ENCODE results near the gene CFAP251.
"Not testable (repeated sequence)": the region's sequence is repeated elsewhere in the genome, so short reads cannot be mapped to it uniquely, and the experiment has no call there.

The CFAP251 gene

DNA sequence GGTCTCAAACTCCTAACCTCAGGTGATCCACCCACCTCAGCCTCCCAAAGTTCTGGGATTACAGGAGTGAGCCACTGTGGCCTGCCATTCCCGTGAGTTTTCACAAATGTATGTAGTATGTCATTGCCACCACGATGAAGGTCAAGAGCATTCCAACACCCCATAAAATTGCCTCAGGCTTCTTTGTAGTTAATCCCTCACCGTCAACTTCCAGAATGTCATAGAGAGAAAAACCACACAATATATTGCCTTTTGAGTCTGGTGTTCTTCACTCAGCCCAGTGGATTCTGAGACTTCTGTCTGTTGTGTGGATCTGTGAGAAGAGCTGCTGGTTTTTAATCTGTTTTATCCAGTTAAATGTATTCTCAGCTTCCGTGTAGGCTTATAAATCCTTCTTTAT, 12.6 kb upstream of the CFAP251 start:
- DNase-seq: no peak

- no peak for DNase-seq
These were observed 9.7 kb upstream of the CFAP251 start for GRCh38 chr12:121908702-121909101.

DNA sequence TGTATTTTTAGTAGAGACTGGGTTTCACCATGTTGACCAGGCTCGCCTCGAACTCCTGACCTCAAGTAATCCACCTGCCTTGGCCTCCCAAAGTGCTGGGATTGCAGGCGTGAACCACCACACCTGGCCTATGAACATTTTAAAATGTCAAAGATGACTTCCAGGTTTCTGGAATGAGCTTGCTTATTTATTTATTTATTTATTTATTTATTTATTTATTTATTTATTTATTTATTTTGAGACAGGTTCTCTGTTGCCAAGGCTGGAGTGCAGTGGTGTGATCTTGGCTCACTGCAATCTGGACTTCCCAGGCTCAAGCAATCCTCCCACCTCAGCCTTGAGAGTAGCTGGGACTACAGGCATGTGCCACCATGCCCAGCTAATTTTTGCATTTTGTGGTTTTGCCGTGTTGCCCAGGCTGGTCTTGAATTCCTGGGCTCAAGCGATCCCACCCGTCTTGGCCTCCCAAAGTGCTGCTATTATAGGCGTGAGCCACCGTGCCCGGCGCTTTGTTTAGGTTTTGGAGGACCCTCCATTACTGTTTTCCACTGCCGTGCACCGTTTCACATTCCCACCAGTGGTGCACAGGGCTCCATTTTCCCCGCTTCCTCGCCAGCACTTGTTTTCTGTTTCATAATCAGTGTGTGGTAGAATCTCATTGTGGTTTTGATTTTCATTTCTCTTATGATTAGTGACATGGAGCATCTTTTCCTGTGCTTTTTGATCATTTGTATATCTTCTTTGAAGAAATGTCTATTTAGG, 6.4 kb upstream of the CFAP251 start:
- no peak for DNase-seq

GRCh38 chr12:121915841-121916321, 2.5 kb upstream of the CFAP251 start:
- no peak for DNase-seq

DNA sequence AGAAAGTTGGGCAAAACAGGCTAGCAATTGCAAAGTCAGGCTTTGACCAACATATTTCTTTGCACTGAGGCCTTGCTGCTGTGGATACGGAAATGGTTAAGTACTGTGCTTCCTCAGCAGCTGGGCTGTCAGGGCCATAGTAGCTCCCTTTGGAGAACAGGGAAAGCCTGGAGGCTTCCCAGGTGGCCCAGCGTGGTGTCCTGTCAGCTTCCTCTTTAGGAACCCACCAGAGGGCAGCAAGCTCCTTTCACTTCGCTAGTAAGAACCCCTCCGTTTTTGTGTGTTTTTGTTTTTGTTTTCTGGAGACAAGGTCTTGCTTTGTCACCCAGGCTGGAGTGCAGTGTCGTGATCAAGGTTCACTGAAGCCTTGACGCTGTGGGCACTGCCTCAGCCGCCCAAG, 1.7 kb upstream of the CFAP251 start:
- DNase-seq: no peak

GRCh38 chr12:121918679-121919038, 267 bp downstream of the CFAP251 start:
- DNase-seq: no peak

- DNase-seq: no peak
These were observed 2.7 kb downstream of the CFAP251 start for GRCh38 chr12:121921066-121921465.

DNA sequence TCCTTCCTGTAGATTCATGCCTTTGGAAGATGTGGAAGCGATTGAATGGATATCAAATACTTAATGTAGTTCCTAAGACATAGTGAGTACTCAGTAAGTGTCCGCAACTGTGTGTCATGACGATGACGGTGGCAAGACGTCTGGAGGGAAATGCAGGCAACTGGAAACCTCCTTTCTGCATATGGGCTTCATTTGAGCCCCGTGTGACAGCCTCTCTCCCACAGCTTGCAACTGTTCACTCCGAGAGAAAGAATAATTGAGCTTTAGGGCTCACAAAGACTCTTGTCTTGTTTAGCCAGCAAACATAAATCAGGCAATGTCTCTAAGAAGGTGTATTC, 6.9 kb downstream of the CFAP251 start:
- no peak for DNase-seq

DNA sequence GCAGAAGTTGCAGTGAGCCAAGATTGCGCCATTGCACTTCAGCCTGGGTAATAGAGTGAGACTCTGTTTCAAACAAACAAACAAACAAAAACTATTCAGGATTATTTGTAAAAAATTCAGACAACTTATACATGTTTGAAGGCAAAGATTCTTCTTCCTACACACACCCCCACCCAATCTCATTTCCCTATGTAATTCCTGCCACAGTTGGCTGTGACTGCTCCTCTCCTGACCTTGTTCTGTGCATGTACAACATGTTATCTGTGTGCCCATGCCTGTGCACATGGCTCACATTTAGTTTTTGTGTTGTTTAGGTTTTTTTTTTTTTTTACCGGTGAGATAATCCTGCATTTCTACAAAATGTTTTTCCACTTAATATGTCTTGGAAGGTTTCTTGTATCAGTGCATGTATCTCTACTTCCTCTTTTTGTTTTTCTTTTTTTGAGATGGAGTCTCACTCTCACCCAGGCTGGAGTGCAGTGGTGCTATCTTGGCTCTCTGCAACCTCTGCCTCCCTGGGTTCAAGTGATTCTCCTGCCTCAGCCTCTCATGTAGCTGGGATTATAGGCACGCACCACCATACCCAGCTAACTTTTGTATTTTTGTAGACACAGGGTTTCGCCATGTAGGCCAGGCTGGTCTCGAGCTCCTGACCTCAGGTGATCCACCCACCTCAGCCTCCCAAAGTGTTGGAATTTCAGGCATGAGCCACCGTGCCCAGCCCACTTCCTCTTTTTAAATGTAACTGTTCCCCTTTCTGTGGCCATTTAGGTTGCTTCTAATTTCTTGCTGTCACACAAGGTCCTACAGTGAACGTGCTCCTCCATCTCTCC, 8.7 kb downstream of the CFAP251 start:
- no peak for DNase-seq

DNA sequence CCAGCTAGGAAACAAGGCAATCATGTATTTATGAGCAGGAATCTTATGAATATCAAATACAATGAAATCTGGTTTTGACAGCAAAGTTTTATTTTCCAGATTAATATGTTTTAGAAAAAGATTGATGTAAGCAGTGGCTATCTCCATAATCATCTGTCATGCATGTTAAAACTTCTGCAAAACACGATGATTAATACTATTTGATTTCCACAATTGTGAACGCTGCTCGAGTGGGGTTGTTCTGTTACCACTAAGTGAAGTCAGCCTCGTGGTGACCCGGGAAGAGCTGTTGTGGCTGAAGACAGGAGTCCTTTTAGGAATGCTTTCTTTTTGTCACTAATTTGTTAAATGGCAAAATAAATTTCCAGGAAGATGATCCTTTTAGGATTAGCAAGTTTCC, 9.4 kb downstream of the CFAP251 start:
- DNase-seq: no peak

- not testable (repeated sequence) for DNase-seq
These were observed 11.2 kb downstream of the CFAP251 start for GRCh38 chr12:121929545-121929944.

GRCh38 chr12:121930862-121931261, 12.5 kb downstream of the CFAP251 start:
- no peak for DNase-seq

- DNase-seq: no peak
These were observed 13.8 kb downstream of the CFAP251 start for GRCh38 chr12:121932176-121932536.

DNA sequence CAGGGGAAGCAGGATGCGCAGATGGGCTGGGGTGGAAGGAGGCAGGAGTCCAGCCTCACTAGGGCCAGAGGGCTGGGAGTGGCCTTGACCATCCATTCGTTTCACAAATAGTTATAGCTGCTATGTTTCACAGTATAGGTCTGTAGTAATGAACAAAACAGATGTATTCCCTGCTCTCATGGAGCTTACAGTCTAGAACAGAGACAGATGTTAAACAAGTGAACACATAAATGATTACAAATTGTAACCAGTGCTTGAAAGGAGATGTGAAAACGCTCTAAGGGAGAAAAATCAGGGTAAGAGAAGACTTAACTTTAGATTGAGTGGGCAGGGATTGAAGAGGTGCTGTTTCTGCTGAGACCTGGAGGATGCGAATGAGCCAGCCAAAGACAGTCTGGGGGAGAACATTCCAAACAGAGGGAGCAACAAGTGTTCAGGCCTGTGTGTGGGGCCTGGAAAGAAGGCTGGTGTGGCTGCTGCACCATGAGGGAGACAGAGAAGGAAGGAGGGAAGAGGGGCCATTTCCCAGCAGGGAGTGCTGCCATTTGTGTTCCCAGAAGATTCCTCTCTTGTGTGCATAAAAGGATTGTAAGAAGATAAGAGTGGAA, 14.6 kb downstream of the CFAP251 start:
- no peak for DNase-seq

GRCh38 chr12:121933522-121934308, 15.3 kb downstream of the CFAP251 start:
- no peak for DNase-seq

DNA sequence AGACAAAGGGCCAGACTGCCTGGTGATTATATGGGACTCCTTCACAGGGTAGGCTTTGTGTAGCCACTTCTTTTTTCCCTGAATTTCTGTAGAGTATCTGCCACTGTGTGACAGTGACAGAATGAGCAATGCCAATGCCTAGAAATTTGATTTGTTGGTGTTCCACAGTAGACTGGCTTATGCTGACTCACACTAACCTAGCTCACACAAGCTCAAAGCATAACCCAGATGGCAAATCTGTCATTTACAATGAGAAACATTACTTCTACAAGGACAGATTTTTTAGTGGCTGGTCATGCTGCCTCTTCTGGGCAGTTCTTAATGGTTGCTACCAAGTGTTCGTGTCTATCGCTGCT, 15.9 kb downstream of the CFAP251 start:
- no peak for DNase-seq

DNA sequence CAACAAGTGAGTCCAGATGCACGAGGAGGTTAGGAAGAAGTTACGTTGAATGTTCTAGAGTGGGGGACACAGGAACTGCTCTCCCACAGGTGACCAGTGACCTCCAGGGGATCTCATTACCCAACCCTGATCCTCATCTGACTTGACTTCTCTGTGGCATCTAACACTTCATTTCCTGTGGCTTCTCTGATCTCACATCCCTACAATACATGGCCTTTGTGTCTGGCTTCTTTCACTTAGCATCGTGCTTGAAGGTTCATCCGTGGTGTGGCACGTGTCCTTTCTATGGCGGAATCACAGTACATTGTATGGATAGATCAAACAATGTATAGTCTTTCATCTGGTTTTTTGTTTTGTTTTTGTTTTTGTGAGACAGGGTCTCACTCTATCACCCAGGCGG, 19.3 kb downstream of the CFAP251 start:
- no peak for DNase-seq

DNA sequence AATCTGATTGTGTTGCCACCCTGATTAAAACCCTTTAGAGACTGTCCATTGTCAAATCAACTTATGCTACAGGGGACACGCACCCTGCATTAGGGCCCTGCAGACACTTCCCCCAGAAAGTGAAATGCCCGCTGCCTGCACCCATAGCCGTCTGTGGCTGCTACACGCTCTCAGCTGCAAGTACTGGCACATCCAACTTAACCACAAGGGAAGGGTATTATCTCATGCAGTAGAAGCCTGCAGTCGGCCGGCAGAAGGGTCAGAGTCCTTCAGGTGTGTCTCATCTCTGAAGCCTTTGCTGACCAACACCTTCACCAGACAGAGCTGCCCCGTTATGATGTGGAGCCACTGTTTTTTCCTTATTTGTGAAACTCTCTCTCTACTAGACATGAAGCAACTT, 20.8 kb downstream of the CFAP251 start:
- no peak for DNase-seq

GRCh38 chr12:121939992-121940766, 21.8 kb downstream of the CFAP251 start:
- no peak for DNase-seq

GRCh38 chr12:121942145-121942718, 23.8 kb downstream of the CFAP251 start:
- DNase-seq: no peak

- no peak for DNase-seq
These were observed 25.5 kb downstream of the CFAP251 start for GRCh38 chr12:121943926-121944325.
